GM23338 (cell line): Measurements from ENCODE around the gene PLOD2. TPM values are rescaled to one million over a fixed set of nuclear protein-coding genes. Genes with fewer than 3 reads are reported as not detected.

Experiments used
- ATAC-seq: fragments of 200-7000 bp; cut with Tn5 transposase; 3 replicates; pipeline ENCODE4 v1.9.1; 2020
- DNase-seq: peaks from one replicate; pipeline ENCODE4 v3.0.0-alpha.2; 2015; ENCODE audit warnings: low spot score
- H2AFZ ChIP-seq: fragments of 200-600 bp; sonication (generic); 2 replicates; pipeline ENCODE4 v1.8.0; 2016; ENCODE audit warnings: antibody characterized with exemption, mild to moderate bottlenecking, moderate library complexity
- H3F3A ChIP-seq: fragments of 200-600 bp; sonication (generic); replicated peaks from 2 replicates; pipeline ENCODE4 v1.8.0; 2017; ENCODE audit warnings: antibody characterized with exemption, mixed run types, low read depth
- H3K27ac ChIP-seq: fragments of 200-600 bp; sonication (generic); 2 replicates; pipeline ENCODE4 v1.6.1; 2016; ENCODE audit warnings: low read depth
- H3K27me3 ChIP-seq: fragments of 200-600 bp; sonication (generic); 2 replicates; pipeline ENCODE4 v1.8.0; 2016; ENCODE audit warnings: mild to moderate bottlenecking, mixed run types, moderate library complexity; ENCODE audit not compliant: insufficient read depth
- H3K36me3 ChIP-seq: fragments of 200-600 bp; sonication (generic); 2 replicates; pipeline ENCODE4 v1.8.0; 2016; ENCODE audit warnings: mild to moderate bottlenecking; ENCODE audit not compliant: insufficient read depth
- H3K4me1 ChIP-seq: fragments of 200-600 bp; sonication (generic); 2 replicates; pipeline ENCODE4 v1.8.0; 2016; ENCODE audit warnings: mild to moderate bottlenecking, moderate library complexity; ENCODE audit not compliant: insufficient read depth
- H3K4me2 ChIP-seq: fragments of 200-600 bp; sonication (generic); 2 replicates; pipeline ENCODE4 v1.7.1; 2017; ENCODE audit warnings: mixed run types
- H3K4me3 ChIP-seq: fragments of 200-600 bp; sonication (generic); 2 replicates; pipeline ENCODE4 v1.6.1; 2016; ENCODE audit warnings: mixed run types
- H3K79me2 ChIP-seq: fragments of 200-600 bp; sonication (generic); replicated peaks from 2 replicates; pipeline ENCODE4 v1.8.0; 2017; ENCODE audit warnings: mild to moderate bottlenecking; ENCODE audit not compliant: insufficient read depth
- H3K9me2 ChIP-seq: fragments of 200-600 bp; sonication (generic); 2 replicates; pipeline ENCODE4 v1.8.0; 2017; ENCODE audit not compliant: insufficient read depth
- H4K20me1 ChIP-seq: fragments of 200-600 bp; sonication (generic); replicated peaks from 2 replicates; pipeline ENCODE4 v1.8.0; 2017; ENCODE audit warnings: mild to moderate bottlenecking; ENCODE audit not compliant: insufficient read depth
- H3K27ac Mint-ChIP-seq: 2 replicates; pipeline ENCODE4 v1.8.0; 2020; ENCODE audit warnings: inconsistent platforms, mild to moderate bottlenecking, moderate library complexity, mixed read lengths
- H3K27me3 Mint-ChIP-seq: 3 replicates; pipeline ENCODE4 v1.8.0; 2022; ENCODE audit warnings: low read depth, mild to moderate bottlenecking, moderate library complexity, mixed read lengths, inconsistent platforms; ENCODE audit not compliant: insufficient read depth, poor library complexity
- H3K36me3 Mint-ChIP-seq: 3 replicates; pipeline ENCODE4 v1.8.0; 2021; ENCODE audit warnings: low read depth, mild to moderate bottlenecking, inconsistent platforms, moderate library complexity, mixed read lengths
- H3K4me1 Mint-ChIP-seq: 3 replicates; pipeline ENCODE4 v1.8.0; 2020; ENCODE audit warnings: mild to moderate bottlenecking, inconsistent platforms, mixed read lengths
- H3K4me3 Mint-ChIP-seq: 3 replicates; pipeline ENCODE4 v1.8.0; 2021; ENCODE audit warnings: moderate library complexity, mild to moderate bottlenecking, inconsistent platforms, mixed read lengths
- H3K9me3 Mint-ChIP-seq: 3 replicates; pipeline ENCODE4 v1.8.0; 2020; ENCODE audit warnings: moderate library complexity, mild to moderate bottlenecking, inconsistent platforms, mixed read lengths
- CREB1 ChIP-seq: fragments of 250-450 bp; sonication (Bioruptor Pico); IDR thresholded peaks from 2 replicates; pipeline ENCODE4 v1.5.0; 2020; ENCODE audit warnings: low read depth, mild to moderate bottlenecking, moderate library complexity
- EZH2 ChIP-seq: fragments of 200-600 bp; sonication (generic); IDR thresholded peaks from one replicate; pipeline ENCODE4 v1.8.0; 2017; ENCODE audit warnings: antibody characterized with exemption, mild to moderate bottlenecking, low read depth; ENCODE audit not compliant: unreplicated experiment
- EZH2phosphoT487 ChIP-seq: fragments of 200-600 bp; sonication (generic); IDR thresholded peaks from one replicate; pipeline ENCODE4 v1.8.1; 2018; ENCODE audit warnings: antibody characterized with exemption; ENCODE audit not compliant: unreplicated experiment
- JUNB ChIP-seq: IDR thresholded peaks from one replicate; pipeline ENCODE4 v1.6.1; 2016; ENCODE audit warnings: antibody characterized with exemption; ENCODE audit not compliant: unreplicated experiment
- NANOG ChIP-seq: IDR thresholded peaks from 2 replicates; pipeline ENCODE4 v1.6.1; 2016; ENCODE audit warnings: antibody characterized with exemption, borderline replicate concordance
- POLR2AphosphoS5 ChIP-seq: IDR thresholded peaks from 2 replicates; pipeline ENCODE4 v1.6.1; 2016; ENCODE audit warnings: antibody characterized with exemption, low read depth
- STAT1 ChIP-seq: IDR thresholded peaks from one replicate; pipeline ENCODE4 v1.6.1; 2016; ENCODE audit warnings: antibody characterized with exemption; ENCODE audit not compliant: unreplicated experiment
- ZNF114 ChIP-seq: fragments of 250-450 bp; sonication (Bioruptor Pico); IDR thresholded peaks from 2 replicates; pipeline ENCODE4 v1.5.0; 2020; ENCODE audit warnings: mild to moderate bottlenecking, moderate library complexity
- ZNF331 ChIP-seq: fragments of 250-450 bp; sonication (Bioruptor Pico); IDR thresholded peaks from 2 replicates; pipeline ENCODE4 v1.5.0; 2020; ENCODE audit warnings: low read depth, mild to moderate bottlenecking, moderate library complexity
- polyA plus RNA-seq: library from polyadenylated mRNA; unstranded; fragments of >200 nt; fragmentation: Nextera tagmentation; extraction: Ambion mirVana; gene quantifications from 2 replicates; pipeline ENCODE4 v1.2.1, GENCODE V29; 2016
- total RNA-seq: library from RNA; depleted of rRNA; stranded (reverse); fragments of >200 nt; shearing (Covaris generic); gene quantifications from 2 replicates; pipeline ENCODE4 v1.2.3, GENCODE V29; 2014
- TF ChIP-seq, protein P1 (sequence below): IDR thresholded peaks from one replicate; pipeline ENCODE4 v1.6.1; 2018; ENCODE audit warnings: antibody characterized with exemption; ENCODE audit not compliant: unreplicated experiment
- TF ChIP-seq, protein P2 (sequence below): fragments of 250-450 bp; sonication (Bioruptor Pico); IDR thresholded peaks from 2 replicates; pipeline ENCODE4 v1.5.0; 2020; ENCODE audit warnings: mild to moderate bottlenecking, moderate library complexity
- TF ChIP-seq, protein P3 (sequence below), 2 experiments: fragments of 200-600 bp in 1 of 2; sonication (generic) in 1 of 2; conservative IDR thresholded peaks; 2 replicates each; pipeline versions ENCODE4 v1.5.1 to v1.6.1; 2016 to 2017; ENCODE audit warnings: antibody characterized with exemption in 2 of 2, low read depth in 2 of 2, mild to moderate bottlenecking in 2 of 2, moderate library complexity in 1 of 2
- TF ChIP-seq, protein P4 (sequence below): IDR thresholded peaks from 2 replicates; pipeline ENCODE4 v1.6.1; 2016; ENCODE audit warnings: antibody characterized with exemption

The PLOD2 gene
- total and polyA plus RNA-seq, 2 experiments from 2014 or later: 26.7 to 30.5 TPM

DNA sequence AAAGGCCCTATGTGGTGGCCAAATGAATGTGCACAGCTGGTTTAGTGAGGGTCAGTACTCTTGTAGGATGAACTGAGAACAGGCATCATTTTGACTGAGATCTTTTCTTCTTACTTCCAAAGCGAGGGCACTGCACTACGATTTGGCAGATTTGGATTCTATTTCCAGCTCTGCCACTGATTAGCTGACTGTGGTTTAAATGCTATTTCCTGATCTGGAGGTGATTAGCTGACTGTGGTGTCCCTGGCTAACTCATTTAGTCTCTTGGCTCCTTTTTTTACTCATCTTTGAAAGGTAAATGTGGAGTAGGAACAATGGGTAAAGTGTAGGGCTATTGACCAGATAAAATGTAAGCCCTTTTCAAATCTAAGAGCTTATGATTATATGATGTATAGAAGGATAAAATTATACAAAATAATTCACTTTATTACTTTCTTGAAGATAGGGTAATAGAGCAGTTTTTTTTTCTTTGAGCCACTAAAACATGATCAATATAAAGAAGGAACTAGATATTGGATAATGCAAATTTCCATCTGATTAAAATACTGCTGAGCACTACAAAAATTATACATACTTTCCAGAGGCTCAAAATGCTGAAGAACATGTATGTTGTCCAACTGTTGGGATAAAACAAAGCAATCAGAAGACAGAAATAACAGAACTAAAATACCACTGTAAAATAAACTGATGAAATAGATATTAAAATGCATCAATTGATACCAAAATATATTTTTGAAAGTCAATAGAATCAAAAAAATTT is 39.7 kb upstream of the PLOD2 start:
- Histone ChIP-seq H4K20me1 (no peaks in the 10 kb centered on the region), H3K4me3 (no peak overlapping the region), H3K27ac (no peak overlapping the region), H3K4me1 (no peaks in the 10 kb centered on the region; the same call in 1 of the 2 replicates), H3K79me2 (no peaks in the 10 kb centered on the region), H3K27me3 (no peaks in the 10 kb centered on the region), H3K4me2 (no peak overlapping the region), H3K9me2 (no peaks in the 10 kb centered on the region), H2AFZ (no peak overlapping the region), H3K36me3 (no peaks in the 10 kb centered on the region), H3F3A (no peaks in the 10 kb centered on the region)
- H3K36me3 Mint-ChIP-seq: no peaks in the 10 kb centered on the region
- H3K27ac Mint-ChIP-seq: no peak overlapping the region
- peaks cover 11% of the 10 kb centered on the region; the same call in 2 of the 3 replicates for H3K4me1 Mint-ChIP-seq
- DNase-seq (no peak), ATAC-seq (no peak)
- H3K27me3 Mint-ChIP-seq: no peaks in the 10 kb centered on the region
- H3K9me3 Mint-ChIP-seq: no peaks in the 10 kb centered on the region; the same call in 2 of the 3 replicates
- TF ChIP-seq ZNF331 (CRISPR knock-in tag) (no peak), JUNB (no peak), NANOG (no peak), EZH2 (no peak), ZNF114 (CRISPR knock-in tag) (no peak), CREB1 (CRISPR knock-in tag) (no peak), STAT1 (no peak), POLR2AphosphoS5 (no peak), EZH2phosphoT487 (no peak)
- TF ChIP-seq, protein P1, sequence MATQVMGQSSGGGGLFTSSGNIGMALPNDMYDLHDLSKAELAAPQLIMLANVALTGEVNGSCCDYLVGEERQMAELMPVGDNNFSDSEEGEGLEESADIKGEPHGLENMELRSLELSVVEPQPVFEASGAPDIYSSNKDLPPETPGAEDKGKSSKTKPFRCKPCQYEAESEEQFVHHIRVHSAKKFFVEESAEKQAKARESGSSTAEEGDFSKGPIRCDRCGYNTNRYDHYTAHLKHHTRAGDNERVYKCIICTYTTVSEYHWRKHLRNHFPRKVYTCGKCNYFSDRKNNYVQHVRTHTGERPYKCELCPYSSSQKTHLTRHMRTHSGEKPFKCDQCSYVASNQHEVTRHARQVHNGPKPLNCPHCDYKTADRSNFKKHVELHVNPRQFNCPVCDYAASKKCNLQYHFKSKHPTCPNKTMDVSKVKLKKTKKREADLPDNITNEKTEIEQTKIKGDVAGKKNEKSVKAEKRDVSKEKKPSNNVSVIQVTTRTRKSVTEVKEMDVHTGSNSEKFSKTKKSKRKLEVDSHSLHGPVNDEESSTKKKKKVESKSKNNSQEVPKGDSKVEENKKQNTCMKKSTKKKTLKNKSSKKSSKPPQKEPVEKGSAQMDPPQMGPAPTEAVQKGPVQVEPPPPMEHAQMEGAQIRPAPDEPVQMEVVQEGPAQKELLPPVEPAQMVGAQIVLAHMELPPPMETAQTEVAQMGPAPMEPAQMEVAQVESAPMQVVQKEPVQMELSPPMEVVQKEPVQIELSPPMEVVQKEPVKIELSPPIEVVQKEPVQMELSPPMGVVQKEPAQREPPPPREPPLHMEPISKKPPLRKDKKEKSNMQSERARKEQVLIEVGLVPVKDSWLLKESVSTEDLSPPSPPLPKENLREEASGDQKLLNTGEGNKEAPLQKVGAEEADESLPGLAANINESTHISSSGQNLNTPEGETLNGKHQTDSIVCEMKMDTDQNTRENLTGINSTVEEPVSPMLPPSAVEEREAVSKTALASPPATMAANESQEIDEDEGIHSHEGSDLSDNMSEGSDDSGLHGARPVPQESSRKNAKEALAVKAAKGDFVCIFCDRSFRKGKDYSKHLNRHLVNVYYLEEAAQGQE: no peak
- TF ChIP-seq, protein P2, sequence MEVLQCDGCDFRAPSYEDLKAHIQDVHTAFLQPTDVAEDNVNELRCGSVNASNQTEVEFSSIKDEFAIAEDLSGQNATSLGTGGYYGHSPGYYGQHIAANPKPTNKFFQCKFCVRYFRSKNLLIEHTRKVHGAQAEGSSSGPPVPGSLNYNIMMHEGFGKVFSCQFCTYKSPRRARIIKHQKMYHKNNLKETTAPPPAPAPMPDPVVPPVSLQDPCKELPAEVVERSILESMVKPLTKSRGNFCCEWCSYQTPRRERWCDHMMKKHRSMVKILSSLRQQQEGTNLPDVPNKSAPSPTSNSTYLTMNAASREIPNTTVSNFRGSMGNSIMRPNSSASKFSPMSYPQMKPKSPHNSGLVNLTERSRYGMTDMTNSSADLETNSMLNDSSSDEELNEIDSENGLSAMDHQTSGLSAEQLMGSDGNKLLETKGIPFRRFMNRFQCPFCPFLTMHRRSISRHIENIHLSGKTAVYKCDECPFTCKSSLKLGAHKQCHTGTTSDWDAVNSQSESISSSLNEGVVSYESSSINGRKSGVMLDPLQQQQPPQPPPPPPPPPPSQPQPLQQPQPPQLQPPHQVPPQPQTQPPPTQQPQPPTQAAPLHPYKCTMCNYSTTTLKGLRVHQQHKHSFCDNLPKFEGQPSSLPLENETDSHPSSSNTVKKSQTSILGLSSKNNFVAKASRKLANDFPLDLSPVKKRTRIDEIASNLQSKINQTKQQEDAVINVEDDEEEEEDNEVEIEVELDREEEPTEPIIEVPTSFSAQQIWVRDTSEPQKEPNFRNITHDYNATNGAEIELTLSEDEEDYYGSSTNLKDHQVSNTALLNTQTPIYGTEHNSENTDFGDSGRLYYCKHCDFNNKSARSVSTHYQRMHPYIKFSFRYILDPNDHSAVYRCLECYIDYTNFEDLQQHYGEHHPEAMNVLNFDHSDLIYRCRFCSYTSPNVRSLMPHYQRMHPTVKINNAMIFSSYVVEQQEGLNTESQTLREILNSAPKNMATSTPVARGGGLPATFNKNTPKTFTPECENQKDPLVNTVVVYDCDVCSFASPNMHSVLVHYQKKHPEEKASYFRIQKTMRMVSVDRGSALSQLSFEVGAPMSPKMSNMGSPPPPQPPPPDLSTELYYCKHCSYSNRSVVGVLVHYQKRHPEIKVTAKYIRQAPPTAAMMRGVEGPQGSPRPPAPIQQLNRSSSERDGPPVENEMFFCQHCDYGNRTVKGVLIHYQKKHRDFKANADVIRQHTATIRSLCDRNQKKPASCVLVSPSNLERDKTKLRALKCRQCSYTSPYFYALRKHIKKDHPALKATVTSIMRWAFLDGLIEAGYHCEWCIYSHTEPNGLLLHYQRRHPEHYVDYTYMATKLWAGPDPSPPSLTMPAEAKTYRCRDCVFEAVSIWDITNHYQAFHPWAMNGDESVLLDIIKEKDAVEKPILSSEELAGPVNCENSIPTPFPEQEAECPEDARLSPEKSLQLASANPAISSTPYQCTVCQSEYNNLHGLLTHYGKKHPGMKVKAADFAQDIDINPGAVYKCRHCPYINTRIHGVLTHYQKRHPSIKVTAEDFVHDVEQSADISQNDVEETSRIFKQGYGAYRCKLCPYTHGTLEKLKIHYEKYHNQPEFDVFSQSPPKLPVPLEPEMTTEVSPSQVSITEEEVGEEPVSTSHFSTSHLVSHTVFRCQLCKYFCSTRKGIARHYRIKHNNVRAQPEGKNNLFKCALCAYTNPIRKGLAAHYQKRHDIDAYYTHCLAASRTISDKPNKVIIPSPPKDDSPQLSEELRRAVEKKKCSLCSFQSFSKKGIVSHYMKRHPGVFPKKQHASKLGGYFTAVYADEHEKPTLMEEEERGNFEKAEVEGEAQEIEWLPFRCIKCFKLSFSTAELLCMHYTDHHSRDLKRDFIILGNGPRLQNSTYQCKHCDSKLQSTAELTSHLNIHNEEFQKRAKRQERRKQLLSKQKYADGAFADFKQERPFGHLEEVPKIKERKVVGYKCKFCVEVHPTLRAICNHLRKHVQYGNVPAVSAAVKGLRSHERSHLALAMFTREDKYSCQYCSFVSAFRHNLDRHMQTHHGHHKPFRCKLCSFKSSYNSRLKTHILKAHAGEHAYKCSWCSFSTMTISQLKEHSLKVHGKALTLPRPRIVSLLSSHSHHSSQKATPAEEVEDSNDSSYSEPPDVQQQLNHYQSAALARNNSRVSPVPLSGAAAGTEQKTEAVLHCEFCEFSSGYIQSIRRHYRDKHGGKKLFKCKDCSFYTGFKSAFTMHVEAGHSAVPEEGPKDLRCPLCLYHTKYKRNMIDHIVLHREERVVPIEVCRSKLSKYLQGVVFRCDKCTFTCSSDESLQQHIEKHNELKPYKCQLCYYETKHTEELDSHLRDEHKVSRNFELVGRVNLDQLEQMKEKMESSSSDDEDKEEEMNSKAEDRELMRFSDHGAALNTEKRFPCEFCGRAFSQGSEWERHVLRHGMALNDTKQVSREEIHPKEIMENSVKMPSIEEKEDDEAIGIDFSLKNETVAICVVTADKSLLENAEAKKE (CRISPR knock-in tag): no peak
- TF ChIP-seq, protein P3, sequence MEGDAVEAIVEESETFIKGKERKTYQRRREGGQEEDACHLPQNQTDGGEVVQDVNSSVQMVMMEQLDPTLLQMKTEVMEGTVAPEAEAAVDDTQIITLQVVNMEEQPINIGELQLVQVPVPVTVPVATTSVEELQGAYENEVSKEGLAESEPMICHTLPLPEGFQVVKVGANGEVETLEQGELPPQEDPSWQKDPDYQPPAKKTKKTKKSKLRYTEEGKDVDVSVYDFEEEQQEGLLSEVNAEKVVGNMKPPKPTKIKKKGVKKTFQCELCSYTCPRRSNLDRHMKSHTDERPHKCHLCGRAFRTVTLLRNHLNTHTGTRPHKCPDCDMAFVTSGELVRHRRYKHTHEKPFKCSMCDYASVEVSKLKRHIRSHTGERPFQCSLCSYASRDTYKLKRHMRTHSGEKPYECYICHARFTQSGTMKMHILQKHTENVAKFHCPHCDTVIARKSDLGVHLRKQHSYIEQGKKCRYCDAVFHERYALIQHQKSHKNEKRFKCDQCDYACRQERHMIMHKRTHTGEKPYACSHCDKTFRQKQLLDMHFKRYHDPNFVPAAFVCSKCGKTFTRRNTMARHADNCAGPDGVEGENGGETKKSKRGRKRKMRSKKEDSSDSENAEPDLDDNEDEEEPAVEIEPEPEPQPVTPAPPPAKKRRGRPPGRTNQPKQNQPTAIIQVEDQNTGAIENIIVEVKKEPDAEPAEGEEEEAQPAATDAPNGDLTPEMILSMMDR (conservative IDR thresholded peaks at IDR 0.05; ENCODE audit: low read depth in 2 of 2): no peak
- TF ChIP-seq, protein P4, sequence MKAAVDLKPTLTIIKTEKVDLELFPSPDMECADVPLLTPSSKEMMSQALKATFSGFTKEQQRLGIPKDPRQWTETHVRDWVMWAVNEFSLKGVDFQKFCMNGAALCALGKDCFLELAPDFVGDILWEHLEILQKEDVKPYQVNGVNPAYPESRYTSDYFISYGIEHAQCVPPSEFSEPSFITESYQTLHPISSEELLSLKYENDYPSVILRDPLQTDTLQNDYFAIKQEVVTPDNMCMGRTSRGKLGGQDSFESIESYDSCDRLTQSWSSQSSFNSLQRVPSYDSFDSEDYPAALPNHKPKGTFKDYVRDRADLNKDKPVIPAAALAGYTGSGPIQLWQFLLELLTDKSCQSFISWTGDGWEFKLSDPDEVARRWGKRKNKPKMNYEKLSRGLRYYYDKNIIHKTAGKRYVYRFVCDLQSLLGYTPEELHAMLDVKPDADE: no peak
- H3K4me3 Mint-ChIP-seq: no peak overlapping the region
